GM13977 (cell line): ENCODE data around the gene RAB1B.
A peak's percentile ranks its signal among the peaks of the same experiment; 100 is the strongest.

Source experiments
- DNase-seq: peaks from one replicate; pipeline ENCODE4 v3.0.0; 2012; ENCODE audit warnings: low spot score
- CTCF ChIP-seq: IDR thresholded peaks from 2 replicates; pipeline ENCODE4 v1.5.1; 2012; ENCODE audit warnings: mild to moderate bottlenecking, control low read depth; ENCODE audit not compliant: insufficient read depth; ENCODE audit errors: extremely low read depth, missing control alignments
- in situ Hi-C: fragments of 300-500 bp; cut with MboI; formaldehyde crosslinking; loops from one replicate; pipeline ENCODE4 v1.12.0; 2022; ENCODE audit warnings: low sequenced_read_pairs, low pct_unique_long_range_greater_than_20kb, mixed read lengths, inconsistent platforms; ENCODE audit not compliant: unreplicated experiment

RAB1B gene

GRCh38 chr11:66287889-66288670 lies 19.6 kb downstream of the RAB1B start:
- in situ Hi-C loops: no loop called here
- peak; percentile 51 for DNase-seq
- no peak for TF ChIP-seq CTCF

GRCh38 chr11:66288671-66289547 lies 20.5 kb downstream of the RAB1B start, which contains the start of gene YIF1A:
Gene YIF1A (minus strand): TSS chr11:66289143. CDS start chr11:66288985, 158 bp downstream.
- peak; percentile 4 for TF ChIP-seq CTCF
- in situ Hi-C loops: no loop called here
- peak; percentile 100 for DNase-seq

- in situ Hi-C loops: no loop called here
- no peak for TF ChIP-seq CTCF
- DNase-seq: peak; percentile 95
Measured at GRCh38 chr11:66289548-66290329, 21.3 kb downstream of the RAB1B start.

GRCh38 chr11:66290330-66290621 lies 21.8 kb downstream of the RAB1B start:
- no peak for TF ChIP-seq CTCF
- in situ Hi-C loops: no loop called here
- DNase-seq: no peak

- DNase-seq: no peak
- in situ Hi-C loops: no loop called here
- TF ChIP-seq CTCF: no peak
Measured at GRCh38 chr11:66291303-66291705, 22.9 kb downstream of the RAB1B start.
